GM12878 (cell line): ENCODE measurements around the gene SLC43A3. TPM values are rescaled to one million over a fixed set of nuclear protein-coding genes. Genes with fewer than 3 reads are reported as not detected.

ENCODE experiments used
- ATAC-seq: fragments of 200-7000 bp; cut with Tn5 transposase; 3 replicates; pipeline ENCODE4 v1.9.1; 2020; ENCODE audit warnings: mild to moderate bottlenecking, moderate library complexity
- BruUV-seq: library from RNA; stranded (reverse); fragments of 400-500 nt; replicated peaks from 2 replicates; lab custom pipeline; 2021; lab: Mats Ljungman, UMichigan
- CTCF ChIA-PET: fragments of 300-600 bp; sonication (Branson Sonifier 250); formaldehyde crosslinking; extraction: SDS; loops from one replicate; lab custom pipeline; 2021; ENCODE audit warnings: inconsistent platforms; lab: Yijun Ruan, JAX
- POLR2A ChIA-PET: fragments of 350-600 bp; formaldehyde crosslinking; extraction: SDS; loops from one replicate; lab custom pipeline; 2021; ENCODE audit warnings: inconsistent platforms; lab: Charles Lee
- RAD21 ChIA-PET: fragments of 300-600 bp; sonication (Branson Sonifier 250); formaldehyde crosslinking; loops from one replicate; lab custom pipeline; 2023; ENCODE audit warnings: antibody characterized with exemption; ENCODE audit not compliant: unreplicated experiment; lab: Charles Lee
- SMC1A ChIA-PET: fragments of 300-600 bp; sonication (Branson Sonifier 250); formaldehyde crosslinking; loops from one replicate; lab custom pipeline; 2023; ENCODE audit not compliant: unreplicated experiment, uncharacterized antibody; lab: Charles Lee
- DNase-seq: peaks from one replicate; pipeline ENCODE4 v3.0.0-alpha.2; 2011; ENCODE audit warnings: low read depth, low spot score
- FAIRE-seq: peaks from 3 replicates; lab custom pipeline; 2011; peaks lifted over from hg19 to GRCh38; lab: Jason Lieb, UNC
- H2AFZ ChIP-seq: 2 replicates; pipeline ENCODE4 v1.6.0; 2011; ENCODE audit warnings: low read depth, low read length, control low read depth; ENCODE audit not compliant: control insufficient read depth
- H3K27ac ChIP-seq: 2 replicates; pipeline ENCODE4 v1.5.1; 2011; ENCODE audit warnings: control low read depth; ENCODE audit not compliant: control insufficient read depth, insufficient read depth
- H3K27me3 ChIP-seq, 2 experiments: replicated peaks in 1 of 2; 2 replicates each; pipeline versions ENCODE4 v1.6.0 to v1.6.1; 2011; ENCODE audit warnings: low read length in 1 of 2; ENCODE audit not compliant: control insufficient read depth in 2 of 2, insufficient read depth in 2 of 2
- H3K36me3 ChIP-seq, 2 experiments: 2 replicates each; pipeline ENCODE4 v1.5.1; 2011; ENCODE audit warnings: low read length in 1 of 2; ENCODE audit not compliant: control insufficient read depth in 2 of 2, insufficient read depth in 2 of 2
- H3K4me1 ChIP-seq: 2 replicates; pipeline ENCODE4 v1.6.1; 2011; ENCODE audit warnings: mild to moderate bottlenecking, low read length, moderate library complexity, mixed read lengths; ENCODE audit not compliant: control insufficient read depth, insufficient read depth
- H3K4me2 ChIP-seq: 2 replicates; pipeline ENCODE4 v1.6.0; 2011; ENCODE audit warnings: control low read depth; ENCODE audit not compliant: control insufficient read depth, insufficient read depth
- H3K4me3 ChIP-seq: fragments of 200-600 bp; sonication (generic); 2 replicates; pipeline ENCODE4 v1.5.1; 2016
- H3K79me2 ChIP-seq: 2 replicates; pipeline ENCODE4 v1.6.0; 2011; ENCODE audit warnings: low read length; ENCODE audit not compliant: control insufficient read depth, insufficient read depth
- H3K9ac ChIP-seq: 2 replicates; pipeline ENCODE4 v1.8.0; 2011; ENCODE audit warnings: low read length, control low read depth, mixed read lengths; ENCODE audit not compliant: control insufficient read depth, insufficient read depth
- H3K9me3 ChIP-seq: replicated peaks from 3 replicates; pipeline ENCODE4 v1.5.1; 2011; ENCODE audit warnings: mild to moderate bottlenecking, low read length; ENCODE audit not compliant: control insufficient read depth, insufficient read depth
- H4K20me1 ChIP-seq: 2 replicates; pipeline ENCODE4 v1.6.0; 2011; ENCODE audit not compliant: control insufficient read depth, insufficient read depth
- CUX1 ChIP-seq: IDR thresholded peaks from 2 replicates; pipeline ENCODE4 v1.6.1; 2012; ENCODE audit warnings: improper control_type of control experiment, low read depth, low read length; ENCODE audit not compliant: insufficient replicate concordance
- ELK1 ChIP-seq: IDR thresholded peaks from 2 replicates; pipeline ENCODE4 v1.6.1; 2012; ENCODE audit warnings: low read depth, low read length, improper control_type of control experiment
- FOXM1 ChIP-seq: IDR thresholded peaks from 2 replicates; pipeline ENCODE4 v1.6.1; 2012; ENCODE audit warnings: low read depth, mild to moderate bottlenecking, inconsistent platforms, low read length, moderate library complexity
- IRF3 ChIP-seq: fragments of 450-650 bp; IDR thresholded peaks from 2 replicates; pipeline ENCODE4 v1.6.1; 2014; ENCODE audit warnings: mild to moderate bottlenecking
- MTA2 ChIP-seq: fragments of 450-650 bp; IDR thresholded peaks from 2 replicates; pipeline ENCODE4 v1.6.1; 2016; ENCODE audit warnings: low read depth, mild to moderate bottlenecking, moderate library complexity
- NR2C2 ChIP-seq: IDR thresholded peaks from 2 replicates; pipeline ENCODE4 v1.6.1; 2011; ENCODE audit warnings: borderline replicate concordance, low read depth; ENCODE audit not compliant: control insufficient read depth, insufficient read length
- PRDM15 ChIP-seq: fragments of 450-650 bp; formaldehyde crosslinking; IDR thresholded peaks from 2 replicates; pipeline ENCODE4 v1.4.0; 2020; ENCODE audit warnings: mild to moderate bottlenecking, moderate library complexity
- SMAD1 ChIP-seq: fragments of 450-650 bp; IDR thresholded peaks from 2 replicates; pipeline ENCODE4 v1.6.1; 2018; ENCODE audit warnings: mild to moderate bottlenecking, low read depth; ENCODE audit not compliant: partially characterized antibody
- ZNF274 ChIP-seq: IDR thresholded peaks from one replicate; pipeline ENCODE4 v1.8.0; 2011; ENCODE audit not compliant: insufficient read length, insufficient read depth
- WGBS: methylation state at CpG from one replicate; pipeline ENCODE4 v1.1.6; 2016; ENCODE audit warnings: low lambda C conversion rate; ENCODE audit not compliant: insufficient replicate concordance, insufficient coverage; ENCODE audit errors: missing lambda C conversion rate; 5-methylcytosine and 5-hydroxymethylcytosine counted together
- in situ Hi-C: fragments of 300-500 bp; cut with MboI; formaldehyde crosslinking; loops from 9 replicates; pipeline ENCODE4 v1.14.3; 2018; ENCODE audit warnings: mixed read lengths
- intact Hi-C: fragments of 100-400 bp; cut with micrococcal nuclease; formaldehyde crosslinking; loops from one replicate; pipeline ENCODE4 v1.14.2; 2022; ENCODE audit not compliant: unreplicated experiment
- polyA plus RNA-seq, 11 experiments: library from polyadenylated mRNA; depleted of rRNA in 4 of 11; unstranded in 6 of 11; stranded (reverse) in 5 of 11; fragments of >200 nt; fragmentation: Nextera tagmentation in 4 of 11; fragmentation: Illumina TruSeq in 1 of 11; extraction: Ambion mirVana in 4 of 11; extraction: Trizol in 1 of 11; gene quantifications; 1 replicate in 1 of 11; 2 replicates in 10 of 11; pipeline versions ENCODE4 v1.2.1 to v1.2.3, GENCODE V29; 2011 to 2016; ENCODE audit warnings: inconsistent platforms in 2 of 11, missing spikeins in 2 of 11, low read depth in 1 of 11
- total RNA-seq, 4 experiments: library from RNA; depleted of rRNA in 3 of 4; stranded (reverse); fragments of >200 nt in 3 of 4; fragmentation: Illumina TruSeq in 1 of 4; extraction: Trizol in 1 of 4; gene quantifications; 2 replicates each; pipeline versions ENCODE4 v1.2.1 to v1.2.3, GENCODE V29; 2013 to 2021

The SLC43A3 gene
- total and polyA plus RNA-seq, 10 of the 15 experiments (the other 5 are each of a cell fraction or from before 2014, with no cell fraction given): 37.5 to 237 (median 132) TPM

GRCh38 chr11:57438345-57439285 is 11.7 kb upstream of the SLC43A3 start:
- no peaks in the 10 kb centered on the region for H4K20me1 ChIP-seq
- H3K79me2 ChIP-seq: no peaks in the 10 kb centered on the region
- intact Hi-C loops: no loop called here
- no TSS peak for BruUV-seq
- ChIA-PET SMC1A (no interaction called here), CTCF (no interaction called here), RAD21 (no interaction called here), POLR2A (no interaction called here)
- in situ Hi-C loops: no loop called here
- no peak overlapping the region for H2AFZ ChIP-seq
- no peaks in the 10 kb centered on the region for H3K4me1 ChIP-seq
- no peak overlapping the region for H3K9ac ChIP-seq
- no peak overlapping the region for H3K27ac ChIP-seq
- no peak for FAIRE-seq
- H3K27me3 ChIP-seq: no peaks in the 10 kb centered on the region
- no peak for ATAC-seq
- no peaks in the 10 kb centered on the region for H3K36me3 ChIP-seq
- WGBS: 43% methylated on average over 12 of the region's 12 CpGs
- H3K4me3 ChIP-seq: no peak overlapping the region
- H3K4me2 ChIP-seq: no peak overlapping the region
- H3K9me3 ChIP-seq: no peaks in the 10 kb centered on the region
- DNase-seq: no peak
- no peak for TF ChIP-seq NR2C2
- no peak for TF ChIP-seq CUX1
- no peak for TF ChIP-seq FOXM1
- no peak for TF ChIP-seq ZNF274
- TF ChIP-seq MTA2: no peak
- no peak for TF ChIP-seq IRF3
- no peak for TF ChIP-seq PRDM15 (CRISPR knock-in tag)
- TF ChIP-seq ELK1: no peak
- TF ChIP-seq SMAD1: no peak
